ENCODE data around the gene MLXIP. TPM values are rescaled to one million over a fixed set of nuclear protein-coding genes. Genes with fewer than 3 reads are reported as not detected.
"Not testable (repeated sequence)": the region's sequence is repeated elsewhere in the genome, so short reads cannot be mapped to it uniquely, and the experiment has no call there.

The MLXIP gene
- total RNA-seq, 1 donor from 2014 or later: 72.2 TPM

GRCh38 chr12:122096591-122097149, 18.1 kb downstream of the MLXIP start:
- DNase-seq (ENCODE audit: low spot score): peak; percentile 49

GRCh38 chr12:122097584-122097926, 19.0 kb downstream of the MLXIP start:
- DNase-seq (ENCODE audit: low spot score): no peak

GRCh38 chr12:122097927-122098756, 19.6 kb downstream of the MLXIP start:
- DNase-seq (ENCODE audit: low spot score): peak; percentile 73

GRCh38 chr12:122099280-122099749, 20.8 kb downstream of the MLXIP start:
- DNase-seq (ENCODE audit: low spot score): peak; percentile 44

- no peak for DNase-seq (ENCODE audit: low spot score)
Measured at GRCh38 chr12:122099856-122100255, 21.3 kb downstream of the MLXIP start.

- no peak for DNase-seq (ENCODE audit: low spot score)
Measured at GRCh38 chr12:122100568-122100967, 22.0 kb downstream of the MLXIP start.

- no peak for DNase-seq (ENCODE audit: low spot score)
Measured at GRCh38 chr12:122102331-122102730, 23.8 kb downstream of the MLXIP start.

- peak; percentile 43 for DNase-seq (ENCODE audit: low spot score)
Measured at GRCh38 chr12:122104844-122105243, 26.3 kb downstream of the MLXIP start.

GRCh38 chr12:122105496-122105895, 26.9 kb downstream of the MLXIP start:
- DNase-seq (ENCODE audit: low spot score): not testable (repeated sequence)

GRCh38 chr12:122106843-122107242, 28.3 kb downstream of the MLXIP start:
- no peak for DNase-seq (ENCODE audit: low spot score)

GRCh38 chr12:122107261-122107660, 28.7 kb downstream of the MLXIP start:
- no peak for DNase-seq (ENCODE audit: low spot score)

GRCh38 chr12:122111089-122111641, 32.6 kb downstream of the MLXIP start:
- no peak for DNase-seq (ENCODE audit: low spot score)

GRCh38 chr12:122116707-122117535, 38.4 kb downstream of the MLXIP start:
- no peak for DNase-seq (ENCODE audit: low spot score)

- no peak for DNase-seq (ENCODE audit: low spot score)
Measured at GRCh38 chr12:122117979-122118378, 39.4 kb downstream of the MLXIP start.

GRCh38 chr12:122121341-122121740, 42.8 kb downstream of the MLXIP start:
- not testable (repeated sequence) for DNase-seq (ENCODE audit: low spot score)

GRCh38 chr12:122121745-122122144, 43.2 kb downstream of the MLXIP start:
- DNase-seq (ENCODE audit: low spot score): no peak

GRCh38 chr12:122123051-122123760, 44.6 kb downstream of the MLXIP start:
- DNase-seq (ENCODE audit: low spot score): peak; percentile 83

- no peak for DNase-seq (ENCODE audit: low spot score)
Measured at GRCh38 chr12:122123761-122124145, 45.2 kb downstream of the MLXIP start.

GRCh38 chr12:122124370-122124769, 45.8 kb downstream of the MLXIP start:
- DNase-seq (ENCODE audit: low spot score): no peak

- DNase-seq (ENCODE audit: low spot score): no peak
Measured at GRCh38 chr12:122125452-122126341, 47.1 kb downstream of the MLXIP start.

- DNase-seq (ENCODE audit: low spot score): no peak
Measured at GRCh38 chr12:122126342-122126635, 47.7 kb downstream of the MLXIP start.
